Activated CD4-positive, alpha-beta T cell treated with anti-CD3 and anti-CD28 coated beads, Interleukin-2, amount 10 ng/mL, durations not matched to agents 24 days and 14 days (primary cell): ENCODE measurements around the gene GAREM1. TPM values are rescaled to one million over a fixed set of nuclear protein-coding genes. Genes with fewer than 3 reads are reported as not detected.
"Not testable (repeated sequence)": the region's sequence is repeated elsewhere in the genome, so short reads cannot be mapped to it uniquely, and the experiment has no call there.

Experiments used
- DNase-seq: peaks from one replicate; pipeline ENCODE4 v3.0.0; 2022
- H3K27ac Mint-ChIP-seq: one replicate; pipeline ENCODE4 v1.8.0; 2022; ENCODE audit warnings: mild to moderate bottlenecking, mixed read lengths
- H3K27me3 Mint-ChIP-seq: one replicate; pipeline ENCODE4 v1.8.0; 2022; ENCODE audit warnings: mixed read lengths
- H3K36me3 Mint-ChIP-seq: one replicate; pipeline ENCODE4 v1.8.0; 2022; ENCODE audit warnings: low read depth, mild to moderate bottlenecking, mixed read lengths
- H3K4me1 Mint-ChIP-seq: one replicate; pipeline ENCODE4 v1.8.0; 2021; ENCODE audit warnings: mixed read lengths
- H3K4me3 Mint-ChIP-seq: one replicate; pipeline ENCODE4 v1.8.0; 2022; ENCODE audit warnings: mild to moderate bottlenecking, moderate library complexity, mixed read lengths
- H3K9me3 Mint-ChIP-seq: one replicate; pipeline ENCODE4 v1.8.0; 2021; ENCODE audit warnings: mixed read lengths
- intact Hi-C: fragments of 100-400 bp; cut with micrococcal nuclease; formaldehyde crosslinking; loops from one replicate; pipeline ENCODE4 v1.15.1; 2023
- total RNA-seq: library from RNA; stranded (reverse); gene quantifications from 2 replicates; pipeline ENCODE4 v1.2.3, GENCODE V29; 2022

GAREM1 gene
- total RNA-seq, 1 donor from 2014 or later, result not detected

DNA sequence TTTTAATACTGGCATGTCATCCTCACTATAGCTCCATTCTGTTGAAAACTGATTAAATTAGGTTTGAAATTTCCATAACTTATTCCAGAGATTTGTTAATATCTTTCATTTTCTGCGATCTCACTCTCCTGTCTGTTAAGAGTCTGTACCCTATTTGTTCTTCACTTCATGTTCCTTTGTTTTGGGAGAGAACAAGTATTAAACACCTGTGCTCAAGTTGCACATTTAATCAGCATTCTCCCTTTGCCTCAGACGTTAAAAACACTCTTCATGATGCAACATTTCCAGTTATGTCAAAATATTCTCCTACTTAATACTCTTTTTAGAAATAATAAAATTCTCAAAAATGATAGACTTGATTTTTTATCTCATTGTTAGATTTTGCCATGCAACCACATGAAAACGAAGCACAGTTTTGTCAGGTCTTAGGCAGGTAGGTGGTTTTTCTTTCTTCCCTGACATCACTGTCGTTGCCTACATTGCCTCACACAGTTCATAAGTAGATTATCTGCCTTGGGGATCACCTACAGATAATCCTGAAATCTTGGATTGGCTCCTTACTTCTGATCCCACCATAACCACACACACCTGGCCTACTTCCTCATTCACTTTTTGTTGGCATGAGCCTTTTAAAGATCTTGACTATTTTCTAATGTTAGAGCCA, 109.9 kb downstream of the GAREM1 start:
- intact Hi-C loops, result no loop called here
- no peak for DNase-seq
- Mint-ChIP-seq H3K4me3 (no peak overlapping the region), H3K4me1 (no peaks in the 10 kb centered on the region), H3K9me3 (no peaks in the 10 kb centered on the region), H3K27ac (no peak overlapping the region), H3K36me3 (no peaks in the 10 kb centered on the region), H3K27me3 (peaks cover 5% of the 10 kb centered on the region)

DNA sequence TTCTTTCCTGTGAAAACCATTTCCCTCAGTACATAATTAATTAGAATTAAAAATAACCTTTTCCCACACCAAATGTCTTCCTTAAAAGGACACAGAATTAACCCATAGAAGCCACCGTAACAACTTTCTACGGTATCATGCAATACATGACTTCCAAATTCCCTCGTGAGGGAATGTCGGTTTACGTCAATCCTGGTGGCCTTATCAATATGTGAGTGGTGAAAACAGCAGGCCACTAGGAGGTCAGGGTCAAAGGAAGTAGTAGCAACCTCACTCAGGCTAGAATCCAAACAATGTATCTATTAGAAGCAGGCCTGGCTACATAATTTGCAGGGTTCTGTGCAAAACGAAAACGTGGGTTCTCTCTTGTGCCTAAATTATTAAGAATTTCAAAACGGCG, 112.2 kb downstream of the GAREM1 start:
- H3K4me3 Mint-ChIP-seq, result no peak overlapping the region
- peaks cover 8% of the 10 kb centered on the region for H3K27me3 Mint-ChIP-seq
- no peaks in the 10 kb centered on the region for H3K9me3 Mint-ChIP-seq
- no peaks in the 10 kb centered on the region for H3K4me1 Mint-ChIP-seq
- intact Hi-C loops, result no loop called here
- DNase-seq, result no peak
- no peaks in the 10 kb centered on the region for H3K36me3 Mint-ChIP-seq
- H3K27ac Mint-ChIP-seq, result no peak overlapping the region

DNA sequence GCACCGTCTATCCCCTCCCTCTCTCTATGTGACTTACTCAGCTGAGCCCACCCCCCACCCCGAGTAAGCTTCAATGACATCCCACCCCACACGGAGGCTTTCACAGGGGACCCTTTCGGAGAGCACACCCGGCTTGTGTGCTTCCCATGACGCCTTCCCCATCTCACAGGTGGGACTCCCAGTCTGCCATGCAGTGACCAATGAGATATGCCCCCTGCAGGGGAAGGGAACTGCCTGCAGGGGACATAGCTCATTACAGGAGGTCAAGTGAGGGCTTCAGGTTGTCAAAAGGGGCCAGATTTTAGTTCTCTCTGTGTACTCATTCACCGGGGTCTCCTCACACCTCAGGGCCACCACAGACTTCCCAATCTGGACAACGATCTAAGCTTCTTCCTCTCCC, 112.6 kb downstream of the GAREM1 start:
- Mint-ChIP-seq H3K4me3 (no peak overlapping the region), H3K9me3 (no peaks in the 10 kb centered on the region), H3K36me3 (no peaks in the 10 kb centered on the region), H3K4me1 (no peaks in the 10 kb centered on the region), H3K27me3 (peaks cover 8% of the 10 kb centered on the region), H3K27ac (no peak overlapping the region)
- intact Hi-C loops, result no loop called here
- no peak for DNase-seq

DNA sequence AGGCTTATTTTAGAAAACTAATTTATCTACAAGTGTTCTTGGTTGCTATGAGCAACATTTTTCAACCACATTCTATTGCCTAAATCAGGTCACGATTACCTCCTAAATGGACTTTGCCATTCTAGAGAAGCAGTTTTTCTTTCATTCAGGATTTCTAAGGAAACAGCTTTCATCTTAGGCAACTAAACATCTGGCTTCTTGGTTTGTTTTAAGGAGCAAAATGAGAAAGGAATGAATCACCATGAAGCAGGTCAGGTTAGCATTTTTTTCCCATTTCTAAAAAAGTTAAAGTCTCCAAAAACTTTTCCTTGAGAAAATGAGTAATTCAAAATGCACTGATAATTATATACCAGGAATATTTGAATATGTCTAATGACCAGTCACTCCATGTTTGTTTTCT, 114.8 kb downstream of the GAREM1 start:
- intact Hi-C loops, result no loop called here
- no peaks in the 10 kb centered on the region for H3K9me3 Mint-ChIP-seq

DNA sequence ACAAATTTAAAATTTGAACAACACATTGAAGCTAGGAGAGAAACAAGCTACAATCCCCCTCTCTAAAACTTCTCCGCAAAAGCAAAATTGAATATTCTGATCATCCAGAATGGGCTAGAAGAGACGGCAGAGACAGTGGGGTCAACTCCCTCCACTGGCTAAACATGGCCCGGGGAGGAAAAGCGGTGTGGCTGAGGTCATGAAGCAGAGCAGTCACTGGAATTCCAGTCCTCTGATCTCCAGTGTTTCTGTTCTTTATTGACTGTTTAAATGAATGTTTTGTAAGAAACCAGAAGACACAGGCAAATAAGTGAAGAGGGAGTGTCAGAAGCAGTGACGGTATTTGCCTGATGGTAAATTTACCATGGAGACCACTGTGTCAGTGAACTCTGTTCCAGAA, 116.2 kb downstream of the GAREM1 start:
- no peak overlapping the region for H3K27ac Mint-ChIP-seq
- H3K9me3 Mint-ChIP-seq, result no peaks in the 10 kb centered on the region
- intact Hi-C loops, result no loop called here
- no peaks in the 10 kb centered on the region for H3K4me1 Mint-ChIP-seq
- H3K4me3 Mint-ChIP-seq, result no peak overlapping the region
- peaks cover 14% of the 10 kb centered on the region for H3K27me3 Mint-ChIP-seq
- no peak for DNase-seq
- H3K36me3 Mint-ChIP-seq, result no peaks in the 10 kb centered on the region

More for the DNA sequence above, 114.8 kb downstream of the GAREM1 start:
- Mint-ChIP-seq H3K4me1 (no peaks in the 10 kb centered on the region), H3K36me3 (no peaks in the 10 kb centered on the region), H3K27ac (no peak overlapping the region), H3K27me3 (peaks cover 9% of the 10 kb centered on the region), H3K4me3 (no peak overlapping the region)
- no peak for DNase-seq

DNA sequence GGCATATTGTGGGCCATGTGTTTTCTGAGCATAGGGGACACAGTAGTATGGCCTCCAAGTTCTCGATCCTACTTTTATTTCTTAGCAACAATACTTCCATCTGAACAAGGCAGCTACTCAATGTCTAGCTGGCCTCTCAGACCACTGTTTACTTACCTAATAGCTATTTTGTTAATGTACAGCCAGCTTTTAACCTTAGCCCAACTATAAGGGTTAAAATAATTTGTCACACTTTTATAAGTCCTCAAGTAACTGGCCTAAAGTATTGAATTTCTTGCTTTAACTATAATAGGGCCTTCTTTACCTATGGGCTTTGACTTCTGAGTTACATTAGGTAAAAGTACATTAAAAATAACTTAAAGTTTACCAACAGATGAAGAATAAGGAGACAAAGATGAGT, 117.4 kb downstream of the GAREM1 start:
- no peak overlapping the region for H3K4me3 Mint-ChIP-seq

DNA sequence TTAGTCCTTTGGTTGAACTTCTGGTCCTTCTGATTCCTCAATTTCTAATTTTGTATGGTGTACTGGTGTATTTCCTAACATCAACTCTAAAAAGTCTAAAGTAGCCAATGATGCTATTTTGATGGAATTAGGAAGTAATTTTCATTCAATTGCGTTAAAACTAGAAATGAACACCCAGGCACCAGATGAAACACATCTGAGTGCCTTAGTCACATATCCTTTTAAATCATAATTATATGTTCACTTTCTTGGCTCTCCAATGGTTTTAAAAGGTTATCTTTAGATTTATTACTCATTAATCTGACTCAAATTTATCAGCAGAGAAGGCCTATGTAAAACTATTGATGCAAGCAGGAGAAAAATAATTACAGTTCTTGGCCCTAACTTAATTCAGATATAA, 119.7 kb downstream of the GAREM1 start:
- Mint-ChIP-seq H3K27ac (no peak overlapping the region), H3K4me1 (no peaks in the 10 kb centered on the region), H3K27me3 (peaks cover 14% of the 10 kb centered on the region), H3K4me3 (no peak overlapping the region), H3K36me3 (no peaks in the 10 kb centered on the region), H3K9me3 (no peaks in the 10 kb centered on the region)
- intact Hi-C loops, result no loop called here
- no peak for DNase-seq

More for the DNA sequence above, 117.4 kb downstream of the GAREM1 start:
- intact Hi-C loops, result no loop called here
- DNase-seq, result no peak
- peaks cover 14% of the 10 kb centered on the region for H3K27me3 Mint-ChIP-seq
- H3K4me1 Mint-ChIP-seq, result no peaks in the 10 kb centered on the region
- H3K27ac Mint-ChIP-seq, result no peak overlapping the region
- H3K36me3 Mint-ChIP-seq, result no peaks in the 10 kb centered on the region
- no peaks in the 10 kb centered on the region for H3K9me3 Mint-ChIP-seq

DNA sequence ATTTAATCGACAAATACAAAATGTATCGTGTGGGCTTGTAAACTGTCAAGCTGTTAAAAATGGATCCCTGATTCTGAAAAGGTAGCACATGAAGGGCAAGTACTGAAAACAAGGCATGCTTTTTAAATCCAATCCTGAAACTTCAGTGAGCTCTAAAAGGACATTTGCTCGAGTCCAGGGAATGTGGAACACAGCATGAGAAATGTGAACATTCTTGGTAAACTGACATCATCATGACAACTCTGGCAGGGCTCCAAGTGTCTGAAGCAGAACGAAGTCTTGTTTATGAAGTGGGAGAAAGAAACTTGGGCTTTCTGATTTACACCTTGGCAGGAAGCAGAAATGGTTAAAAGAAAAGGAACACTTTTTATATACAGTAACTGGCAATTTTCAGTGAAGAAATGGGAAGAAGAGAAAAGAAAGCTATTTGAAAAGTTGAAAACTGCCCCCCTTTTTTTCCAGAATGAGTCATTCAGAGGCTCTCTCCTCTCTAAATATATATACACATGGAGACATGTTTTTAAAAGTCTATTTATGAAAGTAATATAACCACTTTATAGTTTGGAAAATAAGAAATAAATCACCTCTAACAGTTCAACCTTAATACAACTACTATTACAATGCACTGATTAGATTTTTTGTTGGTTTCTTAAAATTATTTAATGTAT, 120.8 kb downstream of the GAREM1 start:
- H3K4me1 Mint-ChIP-seq, result no peaks in the 10 kb centered on the region

DNA sequence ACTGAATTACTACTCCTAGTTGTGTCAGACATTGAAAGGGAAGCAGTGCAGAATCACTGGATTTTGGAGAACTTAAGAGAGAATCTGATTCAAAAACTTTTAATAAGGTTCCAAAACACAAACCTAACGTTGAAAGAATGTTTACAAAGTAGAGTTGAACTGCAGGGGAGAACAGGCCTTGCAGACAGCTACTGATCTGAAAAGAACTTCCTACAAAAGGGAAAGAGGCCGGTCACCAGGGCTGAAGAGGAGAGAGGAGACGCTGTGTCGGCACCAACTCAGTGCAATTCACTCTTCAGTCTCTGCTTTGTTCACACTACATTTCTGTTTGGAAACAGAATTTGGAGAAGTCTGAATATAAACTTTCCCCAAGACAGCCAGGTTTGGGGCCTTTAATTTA, 124.0 kb downstream of the GAREM1 start:
- intact Hi-C loops, result no loop called here
- H3K9me3 Mint-ChIP-seq, result no peaks in the 10 kb centered on the region
- DNase-seq, result no peak
- no peaks in the 10 kb centered on the region for H3K36me3 Mint-ChIP-seq
- H3K27ac Mint-ChIP-seq, result no peak overlapping the region
- no peaks in the 10 kb centered on the region for H3K4me1 Mint-ChIP-seq
- peaks cover 6% of the 10 kb centered on the region for H3K27me3 Mint-ChIP-seq
- H3K4me3 Mint-ChIP-seq, result no peak overlapping the region

More for the DNA sequence above, 120.8 kb downstream of the GAREM1 start:
- Mint-ChIP-seq H3K27me3 (peaks cover 14% of the 10 kb centered on the region), H3K9me3 (no peaks in the 10 kb centered on the region), H3K4me3 (no peak overlapping the region), H3K36me3 (no peaks in the 10 kb centered on the region), H3K27ac (no peak overlapping the region)
- intact Hi-C loops, result no loop called here
- no peak for DNase-seq

DNA sequence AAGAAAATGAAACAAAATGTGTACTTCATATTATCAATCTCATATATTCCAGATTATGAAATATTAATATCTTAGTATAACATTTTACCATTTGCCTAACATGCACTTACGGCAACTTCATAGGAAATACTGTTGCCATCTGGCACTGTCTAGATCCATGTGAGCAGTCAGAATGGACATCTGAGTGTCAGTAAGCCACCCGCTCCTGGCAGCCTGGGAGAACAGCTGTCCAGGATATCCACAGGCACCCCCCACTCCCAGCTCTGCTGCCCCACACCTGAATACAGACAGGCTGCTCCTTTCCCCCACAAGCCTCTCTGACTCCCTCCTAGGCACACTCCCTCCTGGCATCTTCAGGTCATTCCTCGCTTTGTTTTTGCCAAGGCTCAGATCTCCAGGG, 127.0 kb downstream of the GAREM1 start:
- no peak for DNase-seq
- no peaks in the 10 kb centered on the region for H3K4me1 Mint-ChIP-seq
- H3K36me3 Mint-ChIP-seq, result no peaks in the 10 kb centered on the region
- no peaks in the 10 kb centered on the region for H3K27me3 Mint-ChIP-seq
- H3K27ac Mint-ChIP-seq, result no peak overlapping the region
- H3K4me3 Mint-ChIP-seq, result no peak overlapping the region
- intact Hi-C loops, result no loop called here
- no peaks in the 10 kb centered on the region for H3K9me3 Mint-ChIP-seq

DNA sequence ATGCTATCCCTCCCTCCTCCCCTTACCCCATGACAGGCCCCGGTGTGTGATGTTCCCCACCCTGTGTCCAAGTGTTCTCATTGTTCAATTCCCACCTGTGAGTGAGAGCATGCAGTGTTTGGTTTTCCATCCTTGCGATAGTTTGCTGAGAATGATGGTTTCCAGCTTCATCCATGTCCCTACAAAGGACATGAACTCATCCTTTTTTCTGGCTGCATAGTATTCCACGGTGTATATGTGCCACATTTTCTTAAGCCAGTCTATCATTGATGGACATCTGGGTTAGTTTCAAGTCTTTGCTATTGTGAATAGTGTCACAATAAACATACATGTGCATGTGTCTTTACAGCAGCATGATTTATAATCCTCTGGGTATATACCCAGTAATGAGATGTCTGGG, 129.6 kb downstream of the GAREM1 start:
- DNase-seq, H3K4me3 Mint-ChIP-seq, H3K9me3 Mint-ChIP-seq, H3K27me3 Mint-ChIP-seq, H3K36me3 Mint-ChIP-seq, intact Hi-C loops, H3K27ac Mint-ChIP-seq, H3K4me1 Mint-ChIP-seq: not testable (repeated sequence)

DNA sequence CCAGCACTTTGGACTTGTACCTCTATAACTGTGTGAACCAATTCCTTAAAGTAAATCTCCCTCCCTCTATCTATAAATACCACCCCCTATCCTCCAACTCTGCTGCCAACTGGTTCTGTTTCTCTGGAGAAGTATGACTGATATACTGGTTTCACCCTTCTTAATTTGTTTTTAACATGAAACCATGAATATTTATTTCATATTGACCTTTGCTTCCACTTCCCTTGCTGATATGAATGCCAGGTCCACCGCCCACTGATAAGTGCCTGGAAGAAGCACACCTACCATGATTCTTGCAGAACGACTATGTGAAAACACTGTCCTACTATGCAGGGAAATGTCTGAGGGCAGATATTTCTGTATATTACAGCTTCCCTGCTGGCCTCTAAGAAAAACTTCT, 131.6 kb downstream of the GAREM1 start:
- DNase-seq, result no peak
- Mint-ChIP-seq H3K9me3 (no peaks in the 10 kb centered on the region), H3K4me3 (no peak overlapping the region), H3K27me3 (peaks cover 3% of the 10 kb centered on the region), H3K36me3 (no peaks in the 10 kb centered on the region), H3K27ac (no peak overlapping the region), H3K4me1 (no peaks in the 10 kb centered on the region)
- intact Hi-C loops, result no loop called here

DNA sequence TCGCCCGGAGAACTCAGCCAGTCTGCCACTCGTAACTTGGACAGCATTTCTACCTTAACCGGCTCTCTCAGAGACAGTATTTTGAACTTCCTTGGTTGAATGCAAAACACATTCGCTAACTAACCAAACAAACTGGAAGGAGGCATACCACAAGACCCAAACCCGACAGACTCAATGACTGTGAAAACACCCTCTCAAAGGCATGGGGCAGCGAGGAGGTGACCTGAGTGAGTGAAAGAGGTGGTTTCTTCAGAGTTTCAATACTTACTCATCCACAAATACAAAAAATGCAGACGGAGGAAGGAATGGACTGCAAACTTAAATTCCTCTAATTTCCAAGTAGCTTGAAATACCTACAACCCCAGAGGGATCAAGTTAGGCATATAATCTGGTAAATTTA, 132.9 kb downstream of the GAREM1 start:
- Mint-ChIP-seq H3K4me3 (no peak overlapping the region), H3K27me3 (peaks cover 3% of the 10 kb centered on the region), H3K36me3 (no peaks in the 10 kb centered on the region), H3K9me3 (no peaks in the 10 kb centered on the region), H3K27ac (no peak overlapping the region), H3K4me1 (no peaks in the 10 kb centered on the region)
- intact Hi-C loops, result no loop called here
- no peak for DNase-seq

DNA sequence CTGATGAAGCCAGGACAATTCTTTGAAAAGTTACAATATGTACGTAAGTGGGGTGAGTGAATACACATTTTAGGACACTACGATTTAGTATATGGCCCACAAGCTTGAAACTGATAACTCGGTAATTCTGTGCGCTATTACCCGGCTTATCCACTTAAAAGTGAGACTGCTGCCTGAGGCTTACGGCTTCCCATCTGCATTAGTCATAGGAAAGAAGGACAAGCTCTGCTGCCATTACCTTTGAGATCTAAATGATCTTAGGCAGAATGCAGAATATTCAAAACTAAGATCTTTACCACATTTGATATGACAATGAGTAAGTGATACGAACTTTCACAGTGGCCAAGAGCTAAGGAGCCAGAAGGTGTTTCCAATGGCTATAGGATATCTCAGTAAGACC, 133.3 kb downstream of the GAREM1 start:
- Mint-ChIP-seq H3K27me3 (peaks cover 3% of the 10 kb centered on the region), H3K9me3 (no peaks in the 10 kb centered on the region), H3K4me1 (no peaks in the 10 kb centered on the region), H3K4me3 (no peak overlapping the region), H3K27ac (no peak overlapping the region), H3K36me3 (no peaks in the 10 kb centered on the region)
- intact Hi-C loops, result no loop called here
- no peak for DNase-seq

DNA sequence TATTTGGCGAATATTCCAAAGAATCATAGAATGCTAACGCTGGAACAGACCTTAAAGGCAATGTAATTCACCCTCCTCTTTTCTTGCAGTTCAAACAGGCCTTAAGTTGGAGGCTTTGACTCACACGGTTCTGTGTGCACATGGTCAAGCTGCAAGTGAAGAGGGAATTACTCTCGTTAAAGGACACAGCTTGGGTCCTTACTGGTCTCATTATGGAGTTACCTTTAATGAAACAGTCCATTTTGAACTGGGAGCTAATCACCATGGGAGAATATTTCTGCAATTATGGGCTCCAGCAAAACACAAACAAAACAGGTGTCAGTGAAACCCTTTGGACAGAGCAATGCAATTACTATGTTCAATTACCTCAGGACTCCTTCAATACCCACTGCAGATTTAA, 135.5 kb downstream of the GAREM1 start:
- DNase-seq, result no peak
- intact Hi-C loops, result no loop called here
- no peaks in the 10 kb centered on the region for H3K4me1 Mint-ChIP-seq
- H3K27me3 Mint-ChIP-seq, result peaks cover 3% of the 10 kb centered on the region
- H3K4me3 Mint-ChIP-seq, result no peak overlapping the region
- H3K36me3 Mint-ChIP-seq, result no peaks in the 10 kb centered on the region
- no peak overlapping the region for H3K27ac Mint-ChIP-seq
- H3K9me3 Mint-ChIP-seq, result no peaks in the 10 kb centered on the region
